ENCODE results near the gene GABRQ.
A peak's percentile ranks its signal among the peaks of the same experiment; 100 is the strongest.

GABRQ gene

GRCh38 chrX:152637649-152638442, at the start of gene GABRQ:
Gene GABRQ, plus strand, starts transcription at chrX:152637895. Its CDS starts 308 bp downstream, at chrX:152638203.
- peak in 1 of 14 donors; percentile 18 for DNase-seq

- DNase-seq: no peak
Measured at GRCh38 chrX:152588206-152588605, 49.5 kb upstream of the GABRQ start.

- DNase-seq: peak in 1 of 14 donors; percentile 5
Measured at GRCh38 chrX:152600853-152601633, 36.7 kb upstream of the GABRQ start.

- DNase-seq: no peak
Measured at GRCh38 chrX:152601848-152602616, 35.7 kb upstream of the GABRQ start.

GRCh38 chrX:152614791-152615190, 22.9 kb upstream of the GABRQ start:
- DNase-seq: no peak

GRCh38 chrX:152619897-152620296, 17.8 kb upstream of the GABRQ start:
- DNase-seq: no peak

- peak in 5 of 14 donors; percentile 1 to 23 (median 18) for DNase-seq
Measured at GRCh38 chrX:152632445-152633097, 5.1 kb upstream of the GABRQ start.

GRCh38 chrX:152635941-152636340, 1.8 kb upstream of the GABRQ start:
- DNase-seq: no peak

GRCh38 chrX:152638443-152638904, 779 bp downstream of the GABRQ start:
- no peak for DNase-seq

- no peak for DNase-seq
Measured at GRCh38 chrX:152639426-152639825, 1.7 kb downstream of the GABRQ start.

- DNase-seq: no peak
Measured at GRCh38 chrX:152640034-152640818, 2.5 kb downstream of the GABRQ start.

GRCh38 chrX:152641256-152641875, 3.7 kb downstream of the GABRQ start:
- no peak for DNase-seq

GRCh38 chrX:152641996-152642395, 4.3 kb downstream of the GABRQ start:
- peak in 4 of 14 donors; percentile 5 to 32 (median 12) for DNase-seq

GRCh38 chrX:152642931-152643564, 5.4 kb downstream of the GABRQ start:
- peak in 10 of 14 donors; percentile 2 to 27 (median 16) for DNase-seq

- no peak for DNase-seq
Measured at GRCh38 chrX:152646961-152647360, 9.3 kb downstream of the GABRQ start.

GRCh38 chrX:152647978-152648377, 10.3 kb downstream of the GABRQ start:
- no peak for DNase-seq

GRCh38 chrX:152652060-152652459, 14.4 kb downstream of the GABRQ start:
- DNase-seq: no peak

GRCh38 chrX:152652467-152652866, 14.8 kb downstream of the GABRQ start:
- no peak for DNase-seq

- DNase-seq: no peak
Measured at GRCh38 chrX:152656087-152656486, 18.4 kb downstream of the GABRQ start.

- no peak for DNase-seq
Measured at GRCh38 chrX:152656890-152657289, 19.2 kb downstream of the GABRQ start.
